ENCODE measurements around the gene VSIG4.

Gene VSIG4

GRCh38 chrX:66036231-66036630 is 3.6 kb downstream of the VSIG4 start:
- H3K9me3 ChIP-seq (ENCODE audit: control insufficient read depth, insufficient read depth, low read depth, low read length): no peaks in the 10 kb centered on the region; the same call in 1 of the 2 replicates
- H3K4me1 ChIP-seq (ENCODE audit: control insufficient read depth, insufficient read depth, low read length): no peaks in the 10 kb centered on the region
- no peak for TF ChIP-seq ZBTB21 (tag by site-specific recombination; IDR thresholded peaks at IDR 0.05)
- TF ChIP-seq ZNF660 (tag by site-specific recombination; IDR thresholded peaks at IDR 0.05): no peak
- TF ChIP-seq KLF7 (tag by site-specific recombination; IDR thresholded peaks at IDR 0.05; ENCODE audit: borderline replicate concordance): no peak
- no peak for TF ChIP-seq HOXD13 (CRISPR knock-in tag; IDR thresholded peaks at IDR 0.05; ENCODE audit: borderline replicate concordance)
- no peak for TF ChIP-seq ZNF211 (tag by site-specific recombination; IDR thresholded peaks at IDR 0.05; ENCODE audit: low read depth)
- no peak for TF ChIP-seq ZXDB (tag by site-specific recombination; IDR thresholded peaks at IDR 0.05)
- TF ChIP-seq BCL11B (tag by site-specific recombination; IDR thresholded peaks at IDR 0.05; ENCODE audit: low read depth): no peak
- no peak for TF ChIP-seq FEZF1 (tag by site-specific recombination; IDR thresholded peaks at IDR 0.05)
- TF ChIP-seq ZSCAN16 (tag by site-specific recombination; IDR thresholded peaks at IDR 0.05): no peak
- ChIA-PET CTCF (no interaction called here), POLR2A (no interaction called here)
- H3K4me3 ChIP-seq (ENCODE audit: low read depth, low read length): no peak overlapping the region
- no peaks in the 10 kb centered on the region for H3K36me3 ChIP-seq (ENCODE audit: control insufficient read depth in 2 of 2, insufficient read depth in 1 of 2, low read length in 2 of 2)
- no peak overlapping the region for H3K27ac ChIP-seq (ENCODE audit: extremely low read depth, low read depth, low read length)

- Histone ChIP-seq H3K27ac (ENCODE audit: extremely low read depth, low read depth, low read length) (no peak overlapping the region), H3K36me3 (ENCODE audit: control insufficient read depth in 2 of 2, insufficient read depth in 1 of 2, low read length in 2 of 2) (no peaks in the 10 kb centered on the region), H3K9me3 (ENCODE audit: control insufficient read depth, insufficient read depth, low read depth, low read length) (no peaks in the 10 kb centered on the region; the same call in 1 of the 2 replicates), H3K4me1 (ENCODE audit: control insufficient read depth, insufficient read depth, low read length) (no peaks in the 10 kb centered on the region), H3K4me3 (ENCODE audit: low read depth, low read length) (no peak overlapping the region)
- no peak for TF ChIP-seq ZNF23 (tag by site-specific recombination; IDR thresholded peaks at IDR 0.05; ENCODE audit: borderline replicate concordance)
- TF ChIP-seq ZNF501 (tag by site-specific recombination; IDR thresholded peaks at IDR 0.05): no peak
- TF ChIP-seq MZF1 (tag by site-specific recombination; IDR thresholded peaks at IDR 0.05; ENCODE audit: borderline replicate concordance): no peak
- TF ChIP-seq ZNF530 (tag by site-specific recombination; IDR thresholded peaks at IDR 0.05; ENCODE audit: low read depth): no peak
- no peak for TF ChIP-seq ZNF37A (tag by site-specific recombination; IDR thresholded peaks at IDR 0.05)
- CTCF ChIA-PET: no interaction called here
- POLR2A ChIA-PET: no interaction called here
Measured at GRCh38 chrX:66035667-66036066, 4.2 kb downstream of the VSIG4 start.

- ChIA-PET POLR2A (no interaction called here), CTCF (interaction anchor here (0.7 to 1.3 kb wide), 5 partner anchors 12 to 1244 kb away, joined by 3 to 4 read pairs (median 3); no protein-coding TSS in a partner anchor)
- Histone ChIP-seq H3K4me3 (ENCODE audit: low read depth, low read length) (no peak overlapping the region), H3K4me1 (ENCODE audit: control insufficient read depth, insufficient read depth, low read length) (no peaks in the 10 kb centered on the region), H3K36me3 (ENCODE audit: control insufficient read depth in 2 of 2, insufficient read depth in 1 of 2, low read length in 2 of 2) (no peaks in the 10 kb centered on the region), H3K9me3 (ENCODE audit: control insufficient read depth, insufficient read depth, low read depth, low read length) (no peaks in the 10 kb centered on the region), H3K27ac (ENCODE audit: extremely low read depth, low read depth, low read length) (no peak overlapping the region)
- TF ChIP-seq ZNF558 (tag by site-specific recombination; IDR thresholded peaks at IDR 0.05): no peak
- peak; percentile 42; the same call in 1 of the 2 replicates for TF ChIP-seq CTCF (tag by site-specific recombination; IDR thresholded peaks at IDR 0.05)
Measured at GRCh38 chrX:66030505-66031317, 9.2 kb downstream of the VSIG4 start.

- Histone ChIP-seq H3K27ac (ENCODE audit: extremely low read depth, low read depth, low read length) (no peak overlapping the region), H3K36me3 (ENCODE audit: control insufficient read depth in 2 of 2, insufficient read depth in 1 of 2, low read length in 2 of 2) (no peaks in the 10 kb centered on the region), H3K4me1 (ENCODE audit: control insufficient read depth, insufficient read depth, low read length) (no peaks in the 10 kb centered on the region), H3K4me3 (ENCODE audit: low read depth, low read length) (no peak overlapping the region), H3K9me3 (ENCODE audit: control insufficient read depth, insufficient read depth, low read depth, low read length) (no peaks in the 10 kb centered on the region)
- TF ChIP-seq ZBTB49 (tag by site-specific recombination; IDR thresholded peaks at IDR 0.05; ENCODE audit: low read depth): no peak
- ChIA-PET POLR2A (no interaction called here), CTCF (no interaction called here)
Measured at GRCh38 chrX:66028936-66029335, 10.9 kb downstream of the VSIG4 start.
